Stimulated activated CD4-positive, alpha-beta T cell treated with anti-CD3 and anti-CD28 coated beads, Interleukin-2, amount 100 ng/mL, for 24 hours (primary cell): ENCODE data around the gene NGEF.

Source experiments
- DNase-seq, 2 donors: peaks; one replicate each; pipeline ENCODE4 v3.0.0-alpha.2; 2020

Gene NGEF

GRCh38 chr2:232997749-232998665 is 15.0 kb downstream of the NGEF start:
- DNase-seq, result no peak

- DNase-seq, result no peak
Measured at GRCh38 chr2:232994446-232994845, 18.6 kb downstream of the NGEF start.

DNA sequence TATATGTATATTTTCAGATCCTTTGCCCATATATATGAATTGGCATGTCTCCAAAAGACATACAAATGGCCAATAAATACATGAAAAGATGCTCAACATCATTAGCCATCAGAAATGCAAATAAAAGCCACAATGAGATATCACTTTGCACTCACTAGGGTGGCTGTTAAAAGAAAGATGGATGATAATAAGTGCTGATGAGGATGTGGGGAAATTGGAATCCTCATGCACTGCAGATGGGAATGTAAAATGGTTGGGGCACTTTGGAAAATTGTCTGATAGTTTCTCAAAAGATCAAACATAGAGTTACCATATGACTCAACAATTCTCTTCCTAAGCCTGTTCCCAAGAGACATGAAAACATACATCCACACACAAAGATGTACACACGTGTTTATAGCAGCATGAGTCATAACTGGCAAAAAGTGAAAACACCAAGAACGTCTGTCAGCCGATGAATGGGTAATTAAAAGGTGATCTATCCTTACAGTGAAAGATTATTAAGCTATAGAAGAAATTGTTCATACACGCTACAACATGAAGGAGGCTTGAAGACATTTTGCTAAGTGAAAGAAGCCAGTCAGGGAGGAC is 19.7 kb downstream of the NGEF start:
- DNase-seq, result no peak

- DNase-seq, result no peak
Measured at GRCh38 chr2:232986155-232986554, 26.9 kb downstream of the NGEF start.

- no peak for DNase-seq
Measured at GRCh38 chr2:232984451-232985207, 28.4 kb downstream of the NGEF start.

DNA sequence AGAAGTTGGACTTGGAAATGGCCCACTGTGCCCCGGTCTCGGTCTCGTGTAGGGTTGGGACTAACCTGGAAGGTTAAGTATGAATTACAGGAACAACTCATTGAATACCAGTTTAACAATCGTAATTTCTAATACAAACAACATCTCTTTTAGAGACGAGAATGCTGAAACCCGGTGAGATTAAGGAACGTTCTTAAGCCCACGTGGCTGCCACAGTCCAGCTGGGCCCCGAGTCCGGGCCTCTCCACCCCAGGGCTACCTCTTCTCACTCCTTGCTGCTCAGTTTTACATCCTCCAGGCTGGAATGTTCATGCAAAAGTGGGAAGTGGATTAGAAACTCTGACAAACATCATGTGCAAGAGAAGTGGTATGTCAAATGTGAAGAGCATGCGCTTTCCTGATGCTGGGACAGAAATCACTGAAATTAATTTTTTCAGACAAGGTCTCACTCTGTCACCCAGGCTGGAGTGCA is 29.4 kb downstream of the NGEF start:
- no peak for DNase-seq

DNA sequence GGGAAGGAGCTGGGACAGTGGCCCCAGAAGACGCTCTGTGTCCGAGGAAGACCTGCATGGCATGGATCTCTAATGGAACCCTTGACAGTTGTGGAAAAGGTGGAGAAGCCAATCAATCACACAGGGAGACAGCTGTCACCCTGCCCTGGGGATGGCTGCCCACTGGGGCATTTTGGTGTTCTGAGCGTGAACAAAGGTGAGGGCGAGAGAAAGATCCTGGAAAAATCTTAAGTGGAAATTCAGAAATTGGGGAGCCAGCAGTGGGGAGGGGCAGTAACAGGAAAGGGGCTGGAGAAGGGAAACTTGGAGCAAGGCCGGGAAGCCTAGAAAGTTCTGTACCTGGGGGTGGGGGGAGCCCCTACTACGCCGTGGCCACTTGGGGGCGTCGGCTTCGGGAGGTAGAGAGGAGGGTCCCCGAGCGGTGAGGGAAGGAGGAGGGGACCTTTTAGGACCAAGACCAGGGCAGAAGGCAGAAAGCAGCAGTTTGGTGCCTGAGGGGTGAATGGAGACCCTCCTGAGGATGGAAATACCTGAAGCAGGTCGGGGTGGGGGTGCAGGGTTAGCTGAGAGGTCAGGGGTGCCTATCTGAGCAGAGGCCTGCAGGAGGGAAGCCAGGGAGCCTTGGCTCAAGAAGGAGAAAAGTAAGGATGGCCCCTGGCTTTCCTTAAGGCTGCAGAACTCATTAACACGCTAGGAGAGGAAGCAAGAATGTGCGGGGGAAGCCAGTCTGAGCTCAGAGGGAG is 30.0 kb downstream of the NGEF start:
- DNase-seq, result no peak

DNA sequence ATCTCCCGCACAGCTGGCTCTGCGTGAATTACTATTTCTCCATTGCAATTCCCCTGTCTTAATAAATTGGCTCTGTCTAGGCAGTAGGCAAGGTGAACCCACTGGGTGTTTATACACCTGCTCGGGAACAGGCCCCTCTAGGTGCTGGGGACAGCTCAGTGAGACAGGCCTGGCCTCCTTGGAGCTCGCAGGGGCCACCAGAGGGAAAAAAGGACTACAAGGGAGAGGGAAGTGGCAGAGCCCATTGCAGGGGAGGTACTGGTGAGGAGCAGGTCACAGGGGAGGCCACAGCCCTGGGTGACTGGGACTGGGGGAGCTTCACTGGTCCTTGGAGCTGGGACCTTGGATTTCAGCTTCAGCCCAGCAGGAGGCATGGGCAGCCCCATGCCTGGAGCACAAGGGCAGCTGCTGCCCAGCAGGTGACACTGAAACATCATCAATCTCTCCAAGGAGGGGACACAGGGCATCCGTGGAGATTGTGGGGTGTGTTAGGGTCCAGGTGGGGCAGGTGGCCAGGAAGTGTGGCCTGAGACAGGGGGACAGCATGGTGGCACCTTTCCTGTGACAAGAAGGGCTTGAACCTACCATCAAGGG is 31.2 kb downstream of the NGEF start:
- no peak for DNase-seq

GRCh38 chr2:232981356-232981755 is 31.7 kb downstream of the NGEF start:
- DNase-seq, result no peak

GRCh38 chr2:232980683-232981082 is 32.4 kb downstream of the NGEF start:
- DNase-seq, result no peak

- no peak for DNase-seq
Measured at GRCh38 chr2:232979871-232980461, 33.1 kb downstream of the NGEF start.

DNA sequence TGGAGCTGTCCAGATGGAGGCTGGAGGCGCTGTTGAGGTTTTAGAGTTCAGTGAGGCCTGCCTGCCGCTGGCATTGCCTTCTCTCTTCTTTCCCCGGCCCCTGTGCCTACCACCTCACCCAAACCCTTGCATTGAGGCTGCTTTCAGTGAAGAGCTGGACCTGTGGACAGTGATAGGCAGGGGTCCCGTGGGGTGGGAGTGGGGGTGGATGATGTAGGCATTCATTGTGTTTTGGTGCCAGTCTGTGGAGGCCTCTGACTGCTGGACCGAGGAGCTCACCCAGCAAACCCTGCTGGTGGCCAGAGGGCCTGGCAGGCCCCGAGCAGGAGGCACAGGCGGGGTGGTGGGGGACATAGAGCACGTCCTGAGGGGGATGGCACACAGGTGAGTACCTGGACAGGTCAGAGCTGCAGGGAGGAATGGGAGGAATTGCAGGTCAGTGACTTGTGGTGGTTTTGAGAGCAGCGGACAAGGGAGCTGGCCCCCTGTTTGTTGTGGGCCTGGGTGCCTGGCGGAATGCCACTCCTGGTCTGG is 35.6 kb downstream of the NGEF start:
- no peak for DNase-seq

GRCh38 chr2:232976666-232977437 is 36.2 kb downstream of the NGEF start:
- DNase-seq, result no peak

- DNase-seq, result no peak
Measured at GRCh38 chr2:232976176-232976575, 36.9 kb downstream of the NGEF start.

GRCh38 chr2:232974396-232974795 is 38.7 kb downstream of the NGEF start:
- no peak for DNase-seq

GRCh38 chr2:232973796-232974195 is 39.3 kb downstream of the NGEF start:
- no peak for DNase-seq

GRCh38 chr2:232973011-232973735 is 39.9 kb downstream of the NGEF start:
- no peak for DNase-seq

DNA sequence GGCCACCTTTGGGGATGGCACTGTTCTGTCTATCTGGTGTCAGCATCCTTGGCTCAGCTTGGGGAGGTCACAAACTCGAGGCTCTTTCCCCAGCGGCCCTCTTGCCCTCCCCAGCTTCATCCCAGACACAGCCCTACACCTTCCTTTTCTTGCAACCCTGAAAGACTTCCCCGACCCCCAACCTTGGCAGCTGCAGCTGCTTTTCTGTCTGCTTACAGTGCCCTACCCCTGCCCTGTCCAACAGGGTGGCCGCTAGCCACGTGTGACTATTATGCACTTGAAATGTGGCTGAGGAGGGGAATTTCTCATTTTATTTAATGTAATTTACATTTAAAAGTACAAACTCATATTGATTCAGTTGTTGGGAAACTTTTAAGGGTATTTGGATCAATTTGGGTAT is 41.3 kb downstream of the NGEF start:
- DNase-seq, result no peak

DNA sequence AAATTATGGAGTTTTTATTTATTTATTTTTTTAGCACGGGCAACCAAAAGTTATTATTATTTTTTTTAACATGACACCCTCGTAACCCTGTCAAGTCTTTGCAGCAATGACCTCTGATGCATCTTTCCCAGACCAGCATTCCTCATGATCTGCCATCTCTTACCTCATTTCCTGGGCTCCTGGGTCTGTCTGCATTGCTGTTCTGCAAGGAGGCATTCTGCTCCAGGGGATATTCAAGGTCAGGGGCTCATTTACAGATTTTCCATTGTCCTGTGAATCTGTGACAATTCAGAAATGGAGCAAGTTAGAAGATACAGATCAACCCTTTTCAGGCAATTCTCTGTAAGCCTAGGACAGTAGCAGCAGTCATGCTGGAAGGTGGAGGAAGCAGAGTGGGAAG is 43.0 kb downstream of the NGEF start:
- DNase-seq, result no peak

DNA sequence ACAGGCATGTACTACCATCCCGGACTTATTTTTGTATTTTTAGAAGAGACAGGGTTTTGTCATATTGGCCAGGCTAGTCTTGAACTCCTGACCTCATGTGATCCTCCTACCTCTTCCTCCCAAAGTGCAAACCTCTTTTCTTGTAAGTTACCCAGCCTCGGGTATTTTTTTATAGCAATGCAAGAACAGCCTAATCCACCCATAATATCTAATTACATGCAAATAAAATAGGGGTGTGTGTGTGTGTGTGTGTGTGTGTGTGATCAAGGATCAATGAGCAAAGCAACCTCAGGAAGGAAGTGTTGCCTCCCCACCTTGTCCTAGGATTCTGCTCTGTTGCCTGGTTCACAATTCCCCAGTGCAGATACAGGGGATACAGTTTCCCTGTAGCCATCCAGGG is 45.6 kb downstream of the NGEF start:
- no peak for DNase-seq
